ENCODE measurements around the gene IGFBP4. TPM values are rescaled to one million over a fixed set of nuclear protein-coding genes. Genes with fewer than 3 reads are reported as not detected.
A peak's percentile ranks its signal among the peaks of the same experiment; 100 is the strongest.

The IGFBP4 gene
- total and polyA plus RNA-seq, 2 of the 13 experiments (the other 11 are each of a cell fraction or from before 2014, with no cell fraction given), result 4.1 to 49.0 TPM

- TF ChIP-seq TAF1 (CRISPR knock-in tag; IDR thresholded peaks at IDR 0.05) (no peak), MLXIP (CRISPR knock-in tag; IDR thresholded peaks at IDR 0.05; ENCODE audit: borderline replicate concordance) (peak; percentile 90; the same call in 1 of the 2 replicates), RXRB (CRISPR knock-in tag; IDR thresholded peaks at IDR 0.05; ENCODE audit: borderline replicate concordance) (peak; percentile 94), ZNF772 (CRISPR knock-in tag; IDR thresholded peaks at IDR 0.05) (peak; percentile 68; the same call in 1 of the 2 replicates), TBP (CRISPR knock-in tag; IDR thresholded peaks at IDR 0.05) (no peak), ZFP36 (IDR thresholded peaks at IDR 0.05; ENCODE audit: borderline replicate concordance, low read depth, low read length, partially characterized antibody) (no peak), ZNF501 (CRISPR knock-in tag; IDR thresholded peaks at IDR 0.05) (peak; percentile 78), TEAD2 (CRISPR knock-in tag; IDR thresholded peaks at IDR 0.05) (no peak), ZSCAN30 (CRISPR knock-in tag; IDR thresholded peaks at IDR 0.05) (no peak), ELF1 (CRISPR knock-in tag; IDR thresholded peaks at IDR 0.05) (no peak; the same call in 1 of the 2 replicates), FOSL1 (CRISPR knock-in tag; IDR thresholded peaks at IDR 0.05; ENCODE audit: borderline replicate concordance) (no peak), MEIS1 (CRISPR knock-in tag; IDR thresholded peaks at IDR 0.05; ENCODE audit: borderline replicate concordance) (peak; percentile 38; the same call in 1 of the 2 replicates), ZBTB26 (CRISPR knock-in tag; IDR thresholded peaks at IDR 0.05; ENCODE audit: borderline replicate concordance) (peak; percentile 90), JUND (CRISPR knock-in tag; IDR thresholded peaks at IDR 0.05) (peak; percentile 75; the same call in 1 of the 2 replicates), ZFX (CRISPR knock-in tag; IDR thresholded peaks at IDR 0.05; ENCODE audit: low read depth) (peak; percentile 37; the same call in 1 of the 2 replicates), ZNF782 (CRISPR knock-in tag; IDR thresholded peaks at IDR 0.05; ENCODE audit: borderline replicate concordance) (no peak), ZNF768 (CRISPR knock-in tag; IDR thresholded peaks at IDR 0.05) (peak; percentile 66; the same call in 1 of the 2 replicates), ZNF460 (CRISPR knock-in tag; IDR thresholded peaks at IDR 0.05; ENCODE audit: borderline replicate concordance) (no peak), SSRP1 (CRISPR knock-in tag; IDR thresholded peaks at IDR 0.05) (peak; percentile 92; the same call in 1 of the 2 replicates), FOXO4 (CRISPR knock-in tag; conservative IDR thresholded peaks at IDR 0.05) (no peak), ZNF414 (CRISPR knock-in tag; IDR thresholded peaks at IDR 0.05) (peak; percentile 76), HMG20A (CRISPR knock-in tag; IDR thresholded peaks at IDR 0.05; ENCODE audit: borderline replicate concordance) (peak; percentile 91), DRAP1 (CRISPR knock-in tag; IDR thresholded peaks at IDR 0.05) (peak; percentile 73), NFYC (CRISPR knock-in tag; IDR thresholded peaks at IDR 0.05) (peak; percentile 36; the same call in 1 of the 2 replicates)
Observed at GRCh38 chr17:40448639-40449261, 5.5 kb downstream of the IGFBP4 start (continued).

Data from HepG2 (cell line).